Renal pelvis (tissue), 4 donors: ENCODE measurements around the gene RABGAP1. TPM values are rescaled to one million over a fixed set of nuclear protein-coding genes. Genes with fewer than 3 reads are reported as not detected.

Experiments
- DNase-seq: peaks from one replicate; pipeline ENCODE4 v3.0.0-alpha.2; 2013
- polyA plus RNA-seq, 3 donors: library from polyadenylated mRNA; unstranded; fragments of 120-200 nt; gene quantifications; one replicate each; pipeline ENCODE4 v1.2.1, GENCODE V29; 2013; ENCODE audit not compliant: insufficient read length in 3 of 3

RABGAP1 gene
- polyA plus RNA-seq, 3 donors, result 55.3 to 74.8 (median 67.2) TPM

- no peak for DNase-seq
Observed at GRCh38 chr9:122939601-122940000, 1.2 kb upstream of the RABGAP1 start.

- no peak for DNase-seq
Observed at GRCh38 chr9:122940454-122940748, 419 bp upstream of the RABGAP1 start.

GRCh38 chr9:122941582-122942234, 888 bp downstream of the RABGAP1 start:
- DNase-seq, result peak; percentile 19

GRCh38 chr9:122944960-122945888, 4.4 kb downstream of the RABGAP1 start:
- DNase-seq, result no peak

- DNase-seq, result no peak
Observed at GRCh38 chr9:122946461-122947005, 5.7 kb downstream of the RABGAP1 start.

- no peak for DNase-seq
Observed at GRCh38 chr9:122948313-122948712, 7.5 kb downstream of the RABGAP1 start.

- no peak for DNase-seq
Observed at GRCh38 chr9:122949696-122950095, 8.9 kb downstream of the RABGAP1 start.

- DNase-seq, result no peak
Observed at GRCh38 chr9:122950263-122950662, 9.4 kb downstream of the RABGAP1 start.

GRCh38 chr9:122951056-122951455, 10.2 kb downstream of the RABGAP1 start:
- DNase-seq, result no peak

GRCh38 chr9:122954253-122954691, 13.5 kb downstream of the RABGAP1 start:
- no peak for DNase-seq

GRCh38 chr9:122955961-122956360, 15.1 kb downstream of the RABGAP1 start:
- no peak for DNase-seq

GRCh38 chr9:122961139-122961538, 20.3 kb downstream of the RABGAP1 start:
- no peak for DNase-seq

GRCh38 chr9:122975196-122975595, 34.4 kb downstream of the RABGAP1 start:
- no peak for DNase-seq

GRCh38 chr9:122978601-122979000, 37.8 kb downstream of the RABGAP1 start:
- DNase-seq, result no peak

GRCh38 chr9:122986010-122986409, 45.2 kb downstream of the RABGAP1 start:
- no peak for DNase-seq

GRCh38 chr9:122988141-122988540, 47.3 kb downstream of the RABGAP1 start:
- DNase-seq, result no peak

GRCh38 chr9:122988920-122989621, 48.3 kb downstream of the RABGAP1 start:
- DNase-seq, result no peak

GRCh38 chr9:122991370-122991830, 50.6 kb downstream of the RABGAP1 start:
- peak; percentile 21 for DNase-seq

GRCh38 chr9:122996586-122996985, 55.8 kb downstream of the RABGAP1 start:
- DNase-seq, result no peak

GRCh38 chr9:122998448-122998847, 57.6 kb downstream of the RABGAP1 start:
- no peak for DNase-seq

- DNase-seq, result no peak
Observed at GRCh38 chr9:123000371-123001068, 59.7 kb downstream of the RABGAP1 start.

GRCh38 chr9:123002754-123003153, 61.9 kb downstream of the RABGAP1 start:
- peak; percentile 16 for DNase-seq
